Loucy (cell line): Measurements from ENCODE around the gene SLC5A2.

Source experiments
- EZH2phosphoT487 ChIP-seq: fragments of 200-600 bp; IDR thresholded peaks from 2 replicates; pipeline ENCODE4 v1.6.1; 2018; ENCODE audit warnings: antibody characterized with exemption, mild to moderate bottlenecking, moderate library complexity, borderline replicate concordance
- TF ChIP-seq, protein P1 (sequence below): fragments of 200-600 bp; sonication (generic); conservative IDR thresholded peaks from 2 replicates; pipeline ENCODE4 v1.5.1; 2014; ENCODE audit warnings: mild to moderate bottlenecking, antibody characterized with exemption, low read length

DNA sequence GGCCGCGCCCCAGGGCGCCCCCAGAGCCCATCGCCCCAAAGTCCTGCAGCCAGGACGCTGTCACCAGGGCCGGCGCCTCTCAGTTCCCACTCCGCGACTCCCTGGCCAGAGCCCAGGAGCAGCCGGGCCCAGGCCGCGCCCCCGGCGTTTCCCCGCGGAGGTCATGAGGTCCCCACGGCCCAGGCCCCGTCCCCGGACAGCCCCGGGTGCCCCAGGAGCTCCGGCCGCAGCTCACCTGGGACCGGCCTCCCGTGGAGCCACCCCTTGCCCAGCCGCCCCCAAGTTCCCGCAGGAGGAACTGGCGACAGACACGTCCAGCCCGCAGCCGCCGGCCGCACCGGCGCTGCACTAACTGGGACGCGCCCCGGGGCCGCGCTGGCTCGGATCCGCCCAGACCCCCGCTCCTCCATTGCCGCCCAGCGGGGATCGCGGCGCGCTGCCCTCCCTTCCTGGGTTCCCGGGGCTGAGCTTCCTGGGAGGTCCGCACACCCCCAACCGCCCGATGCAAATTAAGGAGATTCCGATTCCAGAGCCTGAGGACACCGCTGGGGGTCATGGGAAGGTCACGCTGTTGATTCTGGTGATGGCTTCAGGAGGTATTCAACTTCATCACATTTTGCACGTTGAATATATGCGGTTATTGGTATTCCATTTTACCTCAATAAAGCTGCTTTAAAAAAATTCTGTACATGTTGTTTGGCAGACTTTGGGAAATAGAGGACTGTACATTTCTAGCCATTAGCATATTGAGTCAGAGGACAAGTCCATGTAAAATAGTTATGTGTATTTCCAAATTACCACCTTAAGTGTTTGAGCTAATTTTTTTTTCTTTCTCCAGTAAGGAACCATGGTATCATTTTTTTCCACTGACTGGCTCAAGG lies 54.7 kb downstream of the SLC5A2 start:
- TF ChIP-seq, protein P1, sequence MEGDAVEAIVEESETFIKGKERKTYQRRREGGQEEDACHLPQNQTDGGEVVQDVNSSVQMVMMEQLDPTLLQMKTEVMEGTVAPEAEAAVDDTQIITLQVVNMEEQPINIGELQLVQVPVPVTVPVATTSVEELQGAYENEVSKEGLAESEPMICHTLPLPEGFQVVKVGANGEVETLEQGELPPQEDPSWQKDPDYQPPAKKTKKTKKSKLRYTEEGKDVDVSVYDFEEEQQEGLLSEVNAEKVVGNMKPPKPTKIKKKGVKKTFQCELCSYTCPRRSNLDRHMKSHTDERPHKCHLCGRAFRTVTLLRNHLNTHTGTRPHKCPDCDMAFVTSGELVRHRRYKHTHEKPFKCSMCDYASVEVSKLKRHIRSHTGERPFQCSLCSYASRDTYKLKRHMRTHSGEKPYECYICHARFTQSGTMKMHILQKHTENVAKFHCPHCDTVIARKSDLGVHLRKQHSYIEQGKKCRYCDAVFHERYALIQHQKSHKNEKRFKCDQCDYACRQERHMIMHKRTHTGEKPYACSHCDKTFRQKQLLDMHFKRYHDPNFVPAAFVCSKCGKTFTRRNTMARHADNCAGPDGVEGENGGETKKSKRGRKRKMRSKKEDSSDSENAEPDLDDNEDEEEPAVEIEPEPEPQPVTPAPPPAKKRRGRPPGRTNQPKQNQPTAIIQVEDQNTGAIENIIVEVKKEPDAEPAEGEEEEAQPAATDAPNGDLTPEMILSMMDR, result no peak
- TF ChIP-seq EZH2phosphoT487, result no peak
